HG03196 (cell line): Measurements from ENCODE around the gene SLC13A5.

Experiments
- ATAC-seq: cut with Tn5 transposase; IDR thresholded peaks from one replicate; pipeline ENCODE4 v1.9.1; 2021; ENCODE audit not compliant: unreplicated experiment

The SLC13A5 gene

GRCh38 chr17:6684881-6685767, 28.0 kb downstream of the SLC13A5 start:
- no peak for ATAC-seq

GRCh38 chr17:6684460-6684783, 28.7 kb downstream of the SLC13A5 start:
- no peak for ATAC-seq

GRCh38 chr17:6683730-6684459, 29.3 kb downstream of the SLC13A5 start:
- ATAC-seq: no peak

GRCh38 chr17:6683081-6683684, 30.0 kb downstream of the SLC13A5 start:
- no peak for ATAC-seq

- ATAC-seq: no peak
These were observed 30.8 kb downstream of the SLC13A5 start for GRCh38 chr17:6682339-6682738.

- no peak for ATAC-seq
These were observed 31.5 kb downstream of the SLC13A5 start for GRCh38 chr17:6681671-6682070.

- no peak for ATAC-seq
These were observed 32.0 kb downstream of the SLC13A5 start for GRCh38 chr17:6681176-6681575.

GRCh38 chr17:6679241-6679640, 33.9 kb downstream of the SLC13A5 start:
- no peak for ATAC-seq

GRCh38 chr17:6677946-6678345, 35.2 kb downstream of the SLC13A5 start:
- ATAC-seq: no peak

GRCh38 chr17:6677158-6677831, 35.9 kb downstream of the SLC13A5 start:
- ATAC-seq: no peak

- no peak for ATAC-seq
These were observed 36.4 kb downstream of the SLC13A5 start for GRCh38 chr17:6676802-6677157.

- no peak for ATAC-seq
These were observed 37.9 kb downstream of the SLC13A5 start for GRCh38 chr17:6675201-6675825.

- no peak for ATAC-seq
These were observed 38.6 kb downstream of the SLC13A5 start for GRCh38 chr17:6674586-6674985.

- no peak for ATAC-seq
These were observed 41.7 kb downstream of the SLC13A5 start for GRCh38 chr17:6671431-6671830.

- ATAC-seq: no peak
These were observed 42.2 kb downstream of the SLC13A5 start for GRCh38 chr17:6670999-6671398.

- ATAC-seq: no peak
These were observed 42.6 kb downstream of the SLC13A5 start for GRCh38 chr17:6670571-6670970.

- ATAC-seq: no peak
These were observed 43.5 kb downstream of the SLC13A5 start for GRCh38 chr17:6669479-6670212.

- no peak for ATAC-seq
These were observed 44.3 kb downstream of the SLC13A5 start for GRCh38 chr17:6668727-6669425.

GRCh38 chr17:6668219-6668618, 45.0 kb downstream of the SLC13A5 start:
- no peak for ATAC-seq

- ATAC-seq: no peak
These were observed 45.7 kb downstream of the SLC13A5 start for GRCh38 chr17:6667516-6667915.
